Activated T-helper 1 cell treated with Interleukin-2 at 50 U/mL for 16 hours (primary cell): ENCODE results near the gene RPTOR.

Source experiments
- DNase-seq: peaks from one replicate; pipeline ENCODE4 v3.0.0-alpha.2; 2020; ENCODE audit warnings: low read depth

The RPTOR gene

DNA sequence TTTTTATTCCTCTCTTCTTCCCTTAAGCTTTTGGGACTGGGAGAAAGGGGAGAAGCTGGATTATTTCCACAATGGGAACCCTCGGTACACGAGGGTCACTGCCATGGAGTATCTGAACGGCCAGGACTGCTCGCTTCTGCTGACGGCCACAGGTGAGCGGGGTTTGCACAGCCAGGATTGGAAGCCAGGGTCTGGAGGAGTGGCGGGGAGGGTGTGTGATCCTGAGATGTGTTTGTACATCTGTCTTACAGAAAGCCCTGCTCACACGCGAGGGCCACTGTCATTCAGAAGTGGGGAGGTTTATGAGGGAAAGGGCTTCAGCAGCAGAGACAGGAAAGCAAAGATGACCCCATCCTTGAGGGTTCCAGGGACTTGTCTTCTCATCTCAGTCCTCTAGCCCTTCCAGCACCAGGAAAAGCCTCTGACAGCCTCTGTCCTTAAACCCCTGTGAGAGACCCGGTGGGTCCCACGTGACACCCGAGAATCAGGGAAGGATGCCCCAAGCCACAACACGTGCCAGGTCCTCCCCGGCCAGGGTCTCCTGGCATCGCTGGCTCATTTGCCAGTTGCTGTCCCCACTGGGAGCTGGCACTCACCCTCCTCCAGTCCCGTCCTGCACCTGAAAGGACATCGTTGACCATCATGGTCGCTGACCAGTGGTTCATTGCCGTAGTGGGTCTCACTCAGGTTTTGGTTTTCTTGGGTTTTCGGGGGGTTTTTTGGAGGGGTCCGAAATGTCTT lies 402.7 kb downstream of the RPTOR start:
- no peak for DNase-seq

DNA sequence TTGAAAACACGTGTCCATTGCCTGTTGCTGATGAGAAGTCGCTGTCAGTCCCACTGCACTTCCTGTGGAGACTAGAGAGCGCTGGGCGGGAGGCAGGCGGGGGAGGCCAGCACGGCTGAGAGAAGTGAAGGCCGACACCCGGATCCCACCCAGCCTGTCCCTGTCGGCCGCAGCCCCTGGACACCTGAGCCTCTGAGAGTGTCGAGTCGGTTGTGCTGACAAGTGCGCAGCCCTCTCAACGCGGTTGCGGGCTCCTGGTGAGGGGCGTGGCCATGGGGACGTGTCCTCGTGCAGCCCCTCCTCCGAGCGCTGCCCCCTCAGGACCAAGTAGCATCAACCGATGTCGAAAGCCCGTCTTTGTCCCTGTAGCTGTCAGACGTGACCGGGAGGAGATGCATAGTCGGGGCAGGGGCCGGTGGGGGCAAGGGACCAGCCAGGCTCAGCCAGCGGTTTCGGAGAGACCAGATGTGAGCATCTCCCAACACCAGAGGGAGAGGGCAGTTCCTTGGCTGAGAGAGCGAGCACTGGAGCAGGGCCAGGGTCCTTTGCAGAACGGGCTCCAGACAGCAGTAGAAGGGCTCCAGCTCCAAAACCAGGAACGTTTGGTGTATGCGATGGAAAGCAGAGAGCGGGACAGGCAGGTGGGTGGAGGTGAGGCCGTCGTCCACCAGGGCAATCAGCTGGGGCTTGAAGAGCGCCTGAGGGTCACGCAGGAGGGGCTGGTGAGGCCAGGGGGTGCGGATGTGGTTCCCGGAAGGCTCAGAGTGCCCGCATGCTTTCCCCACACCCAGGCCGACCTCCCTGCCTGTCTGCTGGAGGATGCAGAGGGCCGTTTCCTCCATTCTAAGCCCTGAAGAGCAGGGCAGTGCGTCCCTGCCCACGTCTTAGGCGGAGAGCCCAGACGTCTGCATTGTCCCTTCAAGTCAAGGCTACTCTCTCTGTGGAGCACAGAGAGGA lies 403.7 kb downstream of the RPTOR start:
- DNase-seq: no peak

DNA sequence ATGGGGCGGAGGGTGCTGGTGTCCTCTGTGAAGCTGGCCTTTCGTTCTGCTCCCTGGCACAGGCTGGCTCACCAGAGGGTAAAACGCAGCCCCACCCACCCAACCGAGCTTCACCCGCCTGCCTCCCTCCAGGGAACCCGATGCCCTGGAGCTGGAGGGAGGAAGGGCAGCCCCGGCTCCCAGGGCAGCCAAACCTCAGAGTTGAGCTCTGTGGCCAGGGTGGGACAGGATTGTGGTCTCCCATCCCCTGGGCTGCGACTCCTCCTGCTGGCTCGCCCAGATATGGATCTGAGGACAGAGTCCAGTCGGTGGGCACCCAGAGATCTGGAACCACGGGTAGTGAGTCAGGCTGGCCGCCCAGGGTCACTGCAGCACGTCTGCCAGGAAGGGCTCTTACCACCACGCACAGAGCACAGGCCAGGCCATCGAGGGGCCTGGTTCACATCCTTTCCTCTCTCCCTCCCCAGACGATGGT lies 404.4 kb downstream of the RPTOR start:
- no peak for DNase-seq

DNA sequence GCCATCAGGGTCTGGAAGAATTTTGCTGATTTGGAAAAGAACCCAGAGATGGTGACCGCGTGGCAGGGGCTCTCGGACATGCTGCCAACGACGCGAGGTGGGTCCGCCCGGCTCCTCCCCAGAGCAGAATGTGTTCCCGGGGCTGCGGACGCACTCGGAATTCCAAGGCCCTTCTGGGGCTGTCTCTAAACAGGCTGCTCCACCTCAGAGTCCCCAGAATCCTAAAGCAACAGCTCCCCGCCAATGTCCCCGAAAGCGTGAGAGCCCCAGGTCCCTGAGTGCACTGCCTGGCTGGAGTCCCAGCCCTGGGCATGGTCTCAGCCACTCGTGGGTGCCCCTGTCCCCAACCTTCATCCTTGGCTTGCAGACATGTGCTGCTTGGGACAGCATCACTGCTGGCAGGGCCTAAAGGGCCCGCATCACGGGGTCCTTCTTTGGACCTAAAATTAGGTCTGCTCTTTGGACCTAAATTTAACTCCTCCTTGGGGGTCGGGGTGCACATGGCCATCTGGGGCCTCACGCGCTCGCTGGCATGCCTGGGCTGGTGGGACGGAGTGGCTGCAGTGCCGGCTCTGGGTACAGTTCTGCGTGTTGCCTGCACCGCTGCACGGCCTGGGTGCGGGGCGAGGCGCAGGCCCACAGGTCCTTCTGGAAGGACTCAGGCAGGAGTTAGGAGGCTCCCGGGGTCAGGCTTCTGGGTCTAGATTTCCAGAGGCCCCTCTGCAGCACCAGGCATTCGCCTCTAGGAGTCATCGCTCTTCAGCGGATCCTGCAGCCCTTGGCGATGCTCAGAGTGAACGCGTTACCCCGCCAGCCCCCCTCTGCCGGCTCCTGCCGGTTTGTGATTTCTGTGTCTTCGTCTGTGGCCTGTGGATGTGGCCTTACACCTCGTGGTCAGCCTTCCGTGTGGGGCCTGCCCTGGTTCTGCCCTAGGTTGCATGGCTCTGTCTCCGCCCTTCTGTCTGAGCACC lies 405.1 kb downstream of the RPTOR start:
- no peak for DNase-seq

DNA sequence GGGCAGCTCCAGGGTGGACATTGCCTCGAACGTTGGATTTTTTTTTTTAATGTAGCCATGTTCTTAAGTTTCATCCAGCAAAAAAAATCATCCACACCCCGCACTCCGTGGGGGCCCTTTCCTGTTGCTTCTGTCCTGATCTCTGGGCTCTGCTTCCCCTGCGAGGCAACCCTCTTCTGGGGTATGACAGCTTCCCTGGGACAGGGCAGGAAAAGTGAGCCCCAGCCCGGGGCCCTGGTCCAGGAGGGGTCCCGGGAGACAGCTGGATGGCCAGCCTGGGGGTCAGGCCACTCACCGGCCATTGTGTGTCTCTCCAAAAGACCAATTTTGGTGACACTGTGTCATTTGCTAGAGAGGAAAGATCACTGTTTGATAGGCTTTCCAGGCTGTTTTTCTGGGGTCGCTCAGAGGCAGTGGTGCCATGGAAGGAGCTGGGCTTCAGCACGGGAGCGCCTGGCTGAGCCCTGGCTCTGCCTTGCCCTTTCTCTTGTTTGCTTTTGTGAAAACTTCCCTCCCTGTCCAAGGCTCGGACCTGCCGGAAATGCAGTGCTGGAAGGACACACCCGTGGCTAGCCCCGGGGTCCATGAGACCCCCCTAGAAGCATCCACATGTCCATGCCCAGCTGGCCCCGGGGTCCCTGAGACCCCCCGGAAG lies 406.0 kb downstream of the RPTOR start:
- no peak for DNase-seq

DNA sequence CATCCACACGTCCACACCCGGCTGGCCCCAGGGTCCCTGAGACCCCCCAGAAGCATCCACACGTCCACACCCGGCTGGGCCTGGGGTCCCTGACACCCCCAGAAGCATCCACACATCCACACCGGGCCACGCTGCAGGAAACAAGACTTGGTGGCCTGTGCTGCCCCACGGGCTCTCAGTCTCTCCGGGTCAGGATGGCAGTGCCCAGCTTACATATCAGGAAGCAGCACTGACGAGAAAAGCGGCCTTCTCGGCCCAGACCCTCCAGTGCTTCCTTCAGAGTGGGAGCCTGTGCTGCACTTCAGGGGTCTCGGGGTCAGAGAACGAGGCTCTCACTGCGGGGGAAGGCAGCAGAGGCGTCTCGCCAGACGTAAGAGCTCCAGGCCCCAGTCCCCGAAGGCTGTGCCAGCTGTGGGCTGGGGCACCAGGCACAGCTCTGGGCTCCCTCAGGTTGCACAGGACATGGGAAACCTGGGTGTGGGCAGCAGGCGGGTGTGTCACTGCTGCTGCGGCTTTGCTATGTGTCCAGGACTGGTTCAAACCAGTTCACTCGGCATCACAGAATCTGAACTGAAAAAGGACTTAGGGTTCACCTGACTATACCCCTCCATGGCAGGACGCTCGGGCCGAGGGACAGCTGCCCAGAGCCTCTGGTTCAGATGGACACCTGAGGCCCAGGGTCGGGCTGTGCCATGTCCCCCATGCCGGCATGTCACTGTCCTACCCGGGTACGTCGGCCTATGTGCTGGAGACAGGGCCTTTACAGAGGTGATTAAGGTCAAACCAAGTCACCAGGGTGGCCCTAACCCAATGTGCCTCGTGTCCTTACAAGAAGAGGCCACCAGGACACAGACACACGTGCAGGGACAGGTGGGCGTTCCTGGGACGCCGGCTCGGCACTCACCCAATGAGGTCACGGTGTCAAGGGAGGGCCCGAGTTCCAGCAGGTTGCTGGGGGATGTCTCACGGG lies 406.8 kb downstream of the RPTOR start:
- no peak for DNase-seq

DNA sequence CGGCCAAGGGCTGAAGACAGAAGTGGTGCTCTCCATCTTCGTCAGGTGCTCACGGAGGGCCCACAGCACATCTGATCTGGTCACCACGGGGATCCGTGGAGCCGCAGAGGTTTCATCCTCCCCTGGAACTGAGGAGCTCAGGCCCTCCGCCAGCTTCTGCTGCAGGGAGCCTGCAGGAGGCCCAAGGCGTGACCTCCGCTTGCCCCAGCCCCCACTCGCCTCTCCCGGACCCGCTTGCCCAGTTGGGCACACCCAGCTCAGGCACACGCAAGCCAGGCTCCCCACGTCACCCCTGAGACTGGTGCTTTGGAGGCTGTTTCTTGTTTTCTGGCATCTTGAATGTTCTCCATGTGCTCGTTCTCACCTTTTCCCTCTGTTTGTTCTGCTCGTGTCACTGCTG lies 407.7 kb downstream of the RPTOR start:
- DNase-seq: no peak

DNA sequence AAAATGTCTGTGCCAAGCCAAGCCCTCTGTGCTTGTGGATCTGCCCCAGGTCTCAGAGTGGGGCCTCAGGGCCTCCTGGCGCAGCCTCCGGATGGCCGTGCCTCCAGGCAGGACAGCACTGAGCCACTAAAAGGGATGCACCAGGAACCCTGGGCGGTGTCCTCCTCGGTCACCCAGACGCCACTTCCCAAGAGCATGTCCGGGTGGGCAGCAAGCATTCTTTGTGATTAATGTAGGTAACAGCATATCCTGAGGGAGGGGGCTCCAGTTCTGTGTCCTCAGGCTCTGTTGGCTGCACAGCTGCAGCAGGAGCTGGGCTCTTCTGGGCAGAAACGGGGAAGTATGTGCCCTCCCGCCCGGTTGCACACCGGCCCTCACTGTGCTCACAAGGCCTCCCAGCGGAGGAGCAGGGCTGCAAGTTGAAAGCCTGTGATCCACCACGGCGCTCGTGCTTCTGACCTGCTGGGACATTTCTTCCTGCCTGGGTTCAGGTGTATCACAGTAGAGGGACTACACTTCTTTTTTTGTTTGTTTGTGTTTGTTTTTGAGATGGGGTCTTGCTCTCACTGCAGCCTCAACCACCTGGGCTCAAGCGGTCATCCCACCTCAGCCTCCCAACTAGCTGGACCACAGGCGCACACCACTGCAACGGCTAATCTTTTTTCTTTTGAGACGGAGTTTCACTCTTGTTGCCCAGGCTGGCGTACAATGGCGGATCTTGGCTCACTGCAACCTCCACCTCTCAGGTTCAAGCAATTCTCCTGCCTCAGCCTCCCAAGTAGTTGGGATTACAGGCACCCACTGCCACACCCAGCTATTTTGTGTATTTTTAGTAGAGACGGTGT lies 409.1 kb downstream of the RPTOR start:
- no peak for DNase-seq

DNA sequence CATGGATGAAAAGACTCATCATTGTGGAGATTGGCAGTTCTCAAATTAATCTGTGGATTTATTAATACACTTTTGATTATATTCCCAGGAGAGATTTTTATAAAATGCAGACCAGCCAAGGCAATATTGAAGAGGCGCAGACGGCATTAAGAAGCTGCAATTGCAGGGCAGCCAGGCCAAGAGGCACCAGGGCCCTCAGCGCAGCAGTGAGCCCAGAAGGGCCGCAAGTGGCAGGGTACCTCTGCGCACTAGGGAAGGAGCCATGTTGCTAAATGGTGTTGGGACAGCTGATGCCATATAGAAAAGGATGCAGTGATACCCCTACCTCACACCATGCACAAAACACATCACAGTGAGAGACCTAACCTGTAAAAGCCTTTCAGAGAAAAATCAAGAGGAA lies 410.4 kb downstream of the RPTOR start:
- DNase-seq: no peak

DNA sequence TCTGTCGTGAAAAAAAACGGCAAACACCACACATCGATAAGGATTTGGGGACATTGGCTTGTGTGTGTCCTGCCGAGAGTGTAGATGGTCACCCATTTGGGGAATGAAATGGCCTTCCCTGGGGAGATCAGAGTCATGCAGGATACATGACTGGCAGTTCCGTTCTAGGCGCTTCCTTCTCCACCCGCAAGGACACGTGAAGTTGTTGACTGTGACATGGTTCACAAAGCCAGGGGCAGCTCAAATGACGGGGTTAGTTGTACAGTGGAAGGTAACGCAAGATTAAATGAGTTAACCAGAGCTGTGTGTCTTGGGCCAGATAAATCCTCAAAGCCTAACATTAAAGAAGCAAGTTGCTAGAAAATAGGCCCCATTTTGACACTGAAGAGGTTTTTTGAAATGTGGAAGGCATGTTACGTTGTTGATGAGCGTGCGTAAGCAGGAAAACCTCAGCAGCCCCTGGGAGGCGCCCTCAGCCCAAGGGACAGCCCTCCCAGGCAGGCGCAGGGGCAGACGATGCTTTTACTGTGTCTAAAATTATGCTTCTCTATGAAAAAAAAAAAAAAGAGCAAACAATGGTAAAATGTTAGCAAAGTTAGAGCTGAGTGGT lies 411.1 kb downstream of the RPTOR start:
- DNase-seq: no peak

DNA sequence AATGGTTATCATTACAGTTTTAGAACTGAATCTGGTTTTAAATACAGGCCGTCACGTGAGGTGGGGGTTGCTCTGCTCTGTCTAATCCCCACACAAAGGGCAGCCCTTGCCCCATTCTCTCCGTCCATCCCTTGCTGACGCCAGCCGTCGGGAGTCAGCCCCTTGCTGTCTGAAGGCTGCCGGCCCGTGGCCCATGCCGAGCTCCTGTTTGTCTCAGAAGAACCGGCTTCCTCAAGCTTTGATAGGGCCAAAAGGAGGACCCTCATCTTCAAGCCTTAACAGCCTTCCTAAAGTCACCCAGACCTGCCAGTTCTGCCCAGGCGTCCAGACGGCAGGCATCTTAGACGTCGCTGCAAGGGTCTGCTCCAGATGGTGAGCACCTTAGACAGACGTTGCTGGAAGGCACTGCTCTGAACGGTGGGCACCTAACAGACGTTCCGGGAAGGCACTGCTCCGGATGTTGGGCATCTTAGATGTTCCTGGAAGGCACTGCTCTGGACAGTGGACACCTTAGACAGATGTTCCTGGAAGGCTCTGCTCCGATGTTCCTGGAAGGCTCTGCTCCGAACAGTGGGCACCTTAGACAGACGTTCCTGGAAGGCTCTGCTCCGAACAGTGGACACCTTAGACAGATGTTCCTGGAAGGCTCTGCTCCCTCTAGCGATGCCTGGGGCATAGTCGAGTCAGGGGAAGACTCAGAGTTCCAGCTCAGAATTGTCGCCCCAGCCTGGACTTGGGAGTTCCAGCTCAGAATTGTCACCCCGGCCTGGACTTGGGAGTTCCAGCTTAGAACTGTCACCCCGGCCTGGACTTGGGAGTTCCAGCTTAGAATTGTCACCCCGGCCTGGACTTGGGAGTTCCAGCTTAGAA lies 411.9 kb downstream of the RPTOR start:
- DNase-seq: no peak

DNA sequence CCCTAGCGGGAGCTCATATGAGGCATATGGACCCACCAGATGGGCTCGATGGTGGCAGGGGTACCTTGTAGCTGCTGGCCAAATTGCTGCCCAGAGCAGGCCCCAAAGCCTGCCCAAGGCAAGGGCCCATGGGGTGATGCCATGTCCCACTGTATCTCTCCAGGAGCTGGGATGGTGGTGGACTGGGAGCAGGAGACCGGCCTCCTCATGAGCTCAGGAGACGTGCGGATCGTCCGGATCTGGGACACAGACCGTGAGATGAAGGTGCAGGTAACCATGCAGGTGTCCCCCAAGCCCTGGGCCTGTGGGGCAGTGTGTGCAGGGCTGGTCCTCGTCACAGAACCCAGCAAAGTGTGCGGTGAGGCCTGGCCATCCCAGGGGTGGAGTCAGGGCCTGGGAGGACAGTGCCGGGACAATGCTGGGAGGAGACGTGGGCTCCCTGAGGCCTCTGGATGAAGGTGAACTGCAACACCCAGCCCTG lies 412.9 kb downstream of the RPTOR start:
- DNase-seq: no peak

DNA sequence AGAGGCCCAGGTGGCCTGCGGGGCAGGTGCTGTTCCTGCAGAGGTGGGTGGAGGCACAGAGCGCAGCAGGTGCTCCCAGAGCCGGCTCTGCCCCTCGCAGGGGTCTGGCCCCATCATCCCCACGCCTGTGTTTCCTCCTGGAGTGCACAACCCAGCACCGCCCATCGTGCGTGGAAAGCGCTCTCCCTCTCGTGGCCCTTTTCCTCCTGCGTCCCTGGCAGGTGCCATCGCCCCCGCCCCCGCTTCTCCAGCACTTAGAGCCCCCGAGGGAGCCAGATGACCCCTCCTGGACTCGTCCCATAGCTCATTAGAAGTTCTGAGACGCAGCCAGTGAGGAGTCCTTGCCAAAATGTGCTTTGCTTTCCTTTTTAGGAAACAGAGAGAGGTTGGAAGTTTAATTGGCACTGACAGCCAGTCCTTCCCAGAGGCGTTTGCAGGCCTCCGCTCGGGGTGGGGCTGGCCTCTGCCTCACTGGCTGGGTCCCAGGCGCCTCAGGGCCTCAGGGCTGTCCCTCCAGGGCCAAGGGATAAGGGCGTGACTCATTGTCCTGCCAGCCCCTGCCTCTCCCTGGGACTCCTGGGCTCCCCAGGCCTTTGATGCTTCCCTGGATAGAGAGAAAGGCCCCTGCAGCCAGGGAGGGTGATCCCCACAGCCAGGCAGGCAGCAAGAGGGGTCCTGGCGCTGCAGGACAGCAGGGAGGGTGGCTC lies 414.8 kb downstream of the RPTOR start:
- no peak for DNase-seq

DNA sequence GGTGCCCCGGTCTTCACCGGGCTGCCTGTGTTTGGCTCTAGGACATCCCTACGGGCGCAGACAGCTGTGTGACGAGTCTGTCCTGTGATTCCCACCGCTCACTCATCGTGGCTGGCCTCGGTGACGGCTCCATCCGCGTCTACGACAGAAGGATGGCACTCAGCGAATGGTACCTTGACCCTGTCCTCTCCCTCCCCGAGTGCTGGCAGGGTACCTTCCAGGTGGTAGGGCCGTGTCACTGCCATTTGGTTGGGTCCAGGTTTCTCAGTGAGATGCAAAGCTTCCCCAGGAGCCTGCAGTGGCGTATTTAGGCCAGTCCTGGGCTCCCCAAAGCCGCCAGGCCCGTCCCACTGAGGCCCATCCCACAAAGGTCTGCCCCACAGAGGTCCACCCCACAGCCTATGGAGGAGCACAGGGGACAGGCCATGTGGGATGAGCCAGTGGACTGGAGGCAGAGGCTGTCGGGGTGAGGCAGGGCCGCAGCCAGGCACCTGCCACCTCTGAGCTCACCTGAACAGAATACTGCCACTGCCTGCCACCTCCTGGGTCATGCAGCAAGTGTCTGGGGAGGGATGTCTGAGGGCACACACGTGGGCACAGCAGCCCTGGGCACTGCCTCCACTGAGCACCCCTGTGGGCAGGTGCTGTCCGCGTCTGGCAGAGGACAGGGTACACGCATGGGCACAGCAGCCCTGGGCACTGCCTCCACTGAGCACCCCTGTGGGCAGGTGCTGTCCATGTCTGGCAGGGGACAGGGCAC lies 415.6 kb downstream of the RPTOR start:
- DNase-seq: no peak

DNA sequence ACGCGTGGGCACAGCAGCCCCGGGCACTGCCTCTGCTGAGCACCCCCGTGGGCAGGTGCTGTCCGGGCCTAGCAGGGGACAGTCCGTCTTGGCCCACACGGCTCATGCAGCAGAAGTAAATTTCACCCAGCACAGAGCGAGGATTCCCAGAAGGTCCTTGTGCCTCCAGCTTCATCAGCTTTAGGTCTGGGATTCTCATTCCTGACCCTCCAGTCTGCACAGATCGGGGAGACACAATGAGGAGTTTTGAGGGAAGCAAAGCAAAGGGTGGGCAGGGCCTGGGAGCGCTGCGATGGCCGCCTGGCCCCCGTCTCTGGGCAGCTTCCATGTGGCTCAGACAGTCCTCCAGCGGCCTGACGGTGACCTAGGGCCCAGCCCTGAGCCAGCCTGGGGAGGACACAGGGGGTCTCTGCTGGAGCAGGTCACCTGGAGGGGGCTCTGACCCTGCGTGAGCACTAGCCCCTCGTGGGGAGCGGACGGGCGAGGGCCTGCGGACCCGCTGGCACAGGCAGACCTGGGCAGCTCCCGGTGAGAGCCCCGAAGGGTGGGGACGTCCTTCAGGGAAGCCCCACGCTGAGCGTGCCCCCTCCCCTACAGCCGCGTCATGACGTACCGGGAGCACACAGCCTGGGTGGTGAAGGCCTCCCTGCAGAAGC lies 416.3 kb downstream of the RPTOR start:
- no peak for DNase-seq
